ENCODE data around the gene NRCAM. TPM values are rescaled to one million over a fixed set of nuclear protein-coding genes. Genes with fewer than 3 reads are reported as not detected.

NRCAM gene
- total RNA-seq, 1 donor from 2014 or later, result 39.0 TPM

GRCh38 chr7:108246227-108246837, 209.9 kb downstream of the NRCAM start:
- no peaks in the 10 kb centered on the region for H3K27me3 ChIP-seq (ENCODE audit: control insufficient read depth, insufficient read depth, low read length)
- H3K4me3 ChIP-seq (ENCODE audit: low read depth, low read length), result no peak overlapping the region
- peak; percentile 47 for TF ChIP-seq CTCF (IDR thresholded peaks at IDR 0.05; ENCODE audit: insufficient read depth, low read length, poor library complexity, severe bottlenecking)
- DNase-seq (ENCODE audit: low read depth), result peak; percentile 100
- no peaks in the 10 kb centered on the region for H3K36me3 ChIP-seq (ENCODE audit: control insufficient read depth, insufficient read depth, low read length)

GRCh38 chr7:108245523-108246226, 210.6 kb downstream of the NRCAM start:
- no peak for TF ChIP-seq CTCF (IDR thresholded peaks at IDR 0.05; ENCODE audit: insufficient read depth, low read length, poor library complexity, severe bottlenecking)
- Histone ChIP-seq H3K27me3 (ENCODE audit: control insufficient read depth, insufficient read depth, low read length) (no peaks in the 10 kb centered on the region), H3K36me3 (ENCODE audit: control insufficient read depth, insufficient read depth, low read length) (no peaks in the 10 kb centered on the region), H3K4me3 (ENCODE audit: low read depth, low read length) (no peak overlapping the region)
- no peak for DNase-seq (ENCODE audit: low read depth)

- H3K27me3 ChIP-seq (ENCODE audit: control insufficient read depth, insufficient read depth, low read length), result no peaks in the 10 kb centered on the region
- H3K4me3 ChIP-seq (ENCODE audit: low read depth, low read length), result no peak overlapping the region
- H3K36me3 ChIP-seq (ENCODE audit: control insufficient read depth, insufficient read depth, low read length), result no peaks in the 10 kb centered on the region
- DNase-seq (ENCODE audit: low read depth), result no peak
- TF ChIP-seq CTCF (IDR thresholded peaks at IDR 0.05; ENCODE audit: insufficient read depth, low read length, poor library complexity, severe bottlenecking), result no peak
Measured at GRCh38 chr7:108244110-108244509, 212.1 kb downstream of the NRCAM start.

GRCh38 chr7:108239501-108240225, 216.6 kb downstream of the NRCAM start:
- H3K27me3 ChIP-seq (ENCODE audit: control insufficient read depth, insufficient read depth, low read length), result no peaks in the 10 kb centered on the region
- no peak for DNase-seq (ENCODE audit: low read depth)
- H3K36me3 ChIP-seq (ENCODE audit: control insufficient read depth, insufficient read depth, low read length), result no peaks in the 10 kb centered on the region
- no peak overlapping the region for H3K4me3 ChIP-seq (ENCODE audit: low read depth, low read length)
- no peak for TF ChIP-seq CTCF (IDR thresholded peaks at IDR 0.05; ENCODE audit: insufficient read depth, low read length, poor library complexity, severe bottlenecking)

- no peak for DNase-seq (ENCODE audit: low read depth)
- no peaks in the 10 kb centered on the region for H3K27me3 ChIP-seq (ENCODE audit: control insufficient read depth, insufficient read depth, low read length)
- H3K36me3 ChIP-seq (ENCODE audit: control insufficient read depth, insufficient read depth, low read length), result no peaks in the 10 kb centered on the region
- no peak for TF ChIP-seq CTCF (IDR thresholded peaks at IDR 0.05; ENCODE audit: insufficient read depth, low read length, poor library complexity, severe bottlenecking)
- no peak overlapping the region for H3K4me3 ChIP-seq (ENCODE audit: low read depth, low read length)
Measured at GRCh38 chr7:108236681-108237415, 219.4 kb downstream of the NRCAM start.

All from kidney epithelial cell (primary cell).